GM18505 (cell line): ENCODE measurements around the gene TNK2.
A peak's percentile ranks its signal among the peaks of the same experiment; 100 is the strongest.

Source experiments
- ATAC-seq: cut with Tn5 transposase; IDR thresholded peaks from one replicate; pipeline ENCODE4 v1.9.1; 2021; ENCODE audit not compliant: unreplicated experiment
- POLR2A ChIP-seq: IDR thresholded peaks from 4 replicates; pipeline ENCODE4 v1.6.1; 2011; ENCODE audit warnings: borderline replicate concordance; ENCODE audit not compliant: insufficient read depth, insufficient read length; ENCODE audit errors: extremely low read depth

The TNK2 gene

DNA sequence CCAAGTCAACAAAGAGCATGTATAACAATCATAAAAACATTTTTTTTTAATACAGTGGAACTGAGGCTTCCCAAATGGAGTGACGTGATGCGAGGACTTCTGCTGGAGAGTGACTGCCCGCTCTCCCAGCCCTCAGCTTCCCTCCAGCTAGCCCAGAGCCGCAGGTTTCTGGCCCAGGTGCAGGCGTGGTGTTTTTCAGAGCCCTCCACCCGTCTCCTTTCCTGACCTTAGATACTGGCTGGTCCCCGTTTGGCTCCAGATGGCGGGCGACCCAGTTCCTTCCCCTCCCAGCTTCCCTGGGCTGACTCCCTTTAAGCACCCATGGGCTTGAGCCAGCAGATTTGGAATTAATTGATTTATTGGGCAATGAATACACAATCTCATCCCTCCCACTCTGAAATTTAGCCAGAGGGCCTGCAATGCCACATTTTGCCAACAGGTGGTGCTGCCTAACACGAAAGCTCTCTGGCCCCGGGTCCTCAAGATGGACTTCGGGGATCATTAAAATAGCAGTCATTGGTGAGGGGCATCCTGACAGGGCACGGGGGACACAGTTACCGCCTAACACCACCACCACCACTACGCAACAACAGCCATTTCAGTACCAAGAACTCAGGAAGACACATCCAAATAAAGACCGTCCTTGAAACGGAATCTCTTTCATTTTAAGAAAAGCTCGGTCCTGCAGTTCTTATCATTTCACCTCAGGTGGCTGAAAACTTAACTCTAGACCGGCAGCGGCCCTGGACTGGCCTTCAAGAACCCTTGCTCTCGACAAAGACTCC is 49.1 kb downstream of the TNK2 start:
- TF ChIP-seq POLR2A, result no peak
- no peak for ATAC-seq

GRCh38 chr3:195856410-195857084 is 51.8 kb downstream of the TNK2 start:
- no peak for ATAC-seq
- TF ChIP-seq POLR2A, result no peak

DNA sequence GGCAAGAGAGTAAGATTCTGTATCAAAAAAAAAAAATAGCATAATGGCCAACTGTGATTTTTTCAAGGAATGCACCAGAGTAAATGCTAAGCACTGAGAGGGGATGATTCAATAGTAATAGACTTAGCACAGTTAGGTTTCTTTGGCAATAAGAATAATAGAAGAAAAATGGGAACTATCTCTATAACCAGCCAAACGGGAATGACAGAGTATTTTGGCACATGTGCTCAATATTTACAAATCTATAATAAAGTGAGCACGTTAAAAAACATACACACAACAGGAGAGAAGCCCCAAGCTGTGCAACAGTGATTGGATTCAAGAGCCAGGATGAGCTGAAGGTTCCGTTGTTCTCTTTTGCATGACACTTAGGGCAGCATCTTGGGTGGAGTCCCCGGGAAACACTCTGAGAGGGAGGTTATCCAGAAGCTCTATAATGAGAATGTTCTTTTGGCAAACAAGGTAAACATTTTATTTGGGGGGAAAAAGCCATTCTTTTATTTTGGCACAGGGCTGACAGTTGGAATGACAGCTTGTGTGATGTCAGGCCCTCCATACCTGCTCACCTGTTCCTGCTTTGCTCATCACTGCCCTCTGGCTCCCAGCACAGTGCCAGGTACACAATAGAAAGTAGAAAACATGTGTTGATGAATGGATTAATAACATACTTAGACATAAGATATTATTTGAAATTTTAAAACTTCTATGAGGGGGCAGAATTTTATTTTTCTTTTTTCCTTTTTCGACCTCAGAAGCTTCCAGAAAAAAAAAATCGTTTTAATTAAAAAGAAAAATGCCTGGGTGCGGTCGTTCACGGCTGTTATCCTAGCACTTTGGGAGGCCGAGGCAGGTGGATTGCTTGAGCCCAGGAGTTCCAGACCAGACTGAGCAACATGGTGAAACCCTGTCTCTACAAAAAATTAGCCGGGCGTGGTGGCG is 52.6 kb downstream of the TNK2 start:
- TF ChIP-seq POLR2A, result no peak
- ATAC-seq, result no peak

DNA sequence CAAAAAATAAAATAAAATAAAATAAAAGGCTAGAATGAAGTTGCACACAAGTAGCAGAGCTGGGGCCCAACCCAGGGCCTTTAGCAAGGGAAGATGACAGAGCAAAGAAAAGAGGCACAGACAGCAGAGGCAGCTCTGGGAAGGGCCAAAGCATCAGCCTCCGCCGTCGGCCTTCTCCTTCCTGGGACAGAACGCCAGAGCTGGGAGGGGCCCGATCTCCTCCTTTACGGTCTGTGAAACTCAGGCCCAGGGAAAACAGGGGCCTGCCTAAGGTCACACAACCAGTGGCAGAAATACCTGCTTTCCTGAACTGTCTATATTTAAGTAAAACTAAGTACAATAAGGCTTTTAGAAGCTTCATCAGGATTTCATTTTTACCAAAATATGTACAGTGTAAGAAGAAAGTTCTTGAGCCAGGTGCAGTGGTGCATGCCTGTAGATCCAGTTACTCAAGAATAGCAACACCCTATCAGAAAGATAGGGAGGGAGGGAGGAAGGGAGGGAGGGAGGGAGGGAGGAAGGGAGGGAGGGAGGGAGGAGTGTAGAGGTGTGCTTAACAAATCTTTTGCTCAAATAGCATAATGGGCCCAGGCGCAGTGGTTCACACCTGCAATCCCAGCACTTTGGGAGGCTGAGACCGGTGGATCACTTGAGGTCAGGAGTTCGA is 53.6 kb downstream of the TNK2 start:
- no peak for ATAC-seq
- no peak for TF ChIP-seq POLR2A

DNA sequence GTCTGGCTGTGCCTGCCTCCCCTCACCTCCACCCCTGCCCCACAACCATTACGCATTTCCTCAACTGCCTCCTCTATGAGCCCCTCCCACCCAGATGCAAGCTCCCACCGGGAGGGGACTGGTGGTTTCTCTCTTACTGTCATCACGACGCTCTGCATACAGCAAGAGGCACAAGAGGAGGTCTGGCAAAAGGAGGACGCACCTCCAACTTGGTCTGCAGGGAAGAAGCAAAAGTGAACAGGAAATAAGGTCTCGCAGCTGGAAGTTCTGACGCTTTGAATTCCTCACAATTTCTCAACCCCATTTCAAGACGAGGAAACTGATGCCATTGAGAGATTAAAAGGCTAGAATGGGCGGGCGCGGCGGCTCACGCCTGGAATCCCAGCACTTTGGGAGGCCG is 54.4 kb downstream of the TNK2 start:
- TF ChIP-seq POLR2A, result no peak
- no peak for ATAC-seq

- no peak for ATAC-seq
- TF ChIP-seq POLR2A, result no peak
Measured at GRCh38 chr3:195853036-195853435, 55.3 kb downstream of the TNK2 start.

- ATAC-seq, result peak; percentile 84
- no peak for TF ChIP-seq POLR2A
Measured at GRCh38 chr3:195850857-195851543, 57.4 kb downstream of the TNK2 start.

DNA sequence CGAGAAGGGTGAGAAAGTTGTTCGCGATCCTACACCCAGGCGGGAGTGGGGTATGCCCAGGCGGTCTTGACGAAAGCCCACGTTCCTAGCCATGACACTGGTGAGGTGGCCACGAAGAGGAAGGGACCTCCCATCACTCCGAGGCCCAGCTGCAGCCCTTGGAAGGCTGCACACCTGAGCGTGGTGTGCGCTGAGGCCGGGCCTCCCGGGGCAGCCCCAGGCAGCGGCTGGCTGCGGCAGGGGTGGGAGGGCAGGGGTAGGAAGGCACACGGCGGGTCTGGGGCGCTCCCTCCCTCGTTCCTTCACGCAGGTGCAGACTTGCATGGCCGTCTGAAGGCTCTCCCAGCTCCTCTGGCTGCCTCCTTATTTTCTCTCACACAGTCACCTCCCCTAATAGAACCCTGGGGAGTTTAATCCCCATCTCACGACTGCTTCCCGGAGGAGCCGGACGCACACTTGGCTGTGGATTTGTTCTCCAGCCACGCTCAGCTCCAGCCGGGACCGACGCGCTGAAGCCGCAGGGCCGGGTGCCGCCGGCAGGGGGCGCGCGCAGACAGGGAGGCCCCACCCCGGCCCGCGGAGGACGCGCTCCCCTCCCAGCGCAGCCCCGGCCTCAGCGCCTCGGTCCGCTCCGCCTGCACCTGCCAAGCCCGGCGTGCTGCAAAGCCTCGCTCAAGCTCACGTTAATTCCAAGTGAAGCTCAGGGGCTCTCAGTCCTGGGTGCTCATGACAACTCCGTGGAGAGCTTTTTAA is 58.9 kb downstream of the TNK2 start:
- TF ChIP-seq POLR2A, result no peak
- ATAC-seq, result no peak

DNA sequence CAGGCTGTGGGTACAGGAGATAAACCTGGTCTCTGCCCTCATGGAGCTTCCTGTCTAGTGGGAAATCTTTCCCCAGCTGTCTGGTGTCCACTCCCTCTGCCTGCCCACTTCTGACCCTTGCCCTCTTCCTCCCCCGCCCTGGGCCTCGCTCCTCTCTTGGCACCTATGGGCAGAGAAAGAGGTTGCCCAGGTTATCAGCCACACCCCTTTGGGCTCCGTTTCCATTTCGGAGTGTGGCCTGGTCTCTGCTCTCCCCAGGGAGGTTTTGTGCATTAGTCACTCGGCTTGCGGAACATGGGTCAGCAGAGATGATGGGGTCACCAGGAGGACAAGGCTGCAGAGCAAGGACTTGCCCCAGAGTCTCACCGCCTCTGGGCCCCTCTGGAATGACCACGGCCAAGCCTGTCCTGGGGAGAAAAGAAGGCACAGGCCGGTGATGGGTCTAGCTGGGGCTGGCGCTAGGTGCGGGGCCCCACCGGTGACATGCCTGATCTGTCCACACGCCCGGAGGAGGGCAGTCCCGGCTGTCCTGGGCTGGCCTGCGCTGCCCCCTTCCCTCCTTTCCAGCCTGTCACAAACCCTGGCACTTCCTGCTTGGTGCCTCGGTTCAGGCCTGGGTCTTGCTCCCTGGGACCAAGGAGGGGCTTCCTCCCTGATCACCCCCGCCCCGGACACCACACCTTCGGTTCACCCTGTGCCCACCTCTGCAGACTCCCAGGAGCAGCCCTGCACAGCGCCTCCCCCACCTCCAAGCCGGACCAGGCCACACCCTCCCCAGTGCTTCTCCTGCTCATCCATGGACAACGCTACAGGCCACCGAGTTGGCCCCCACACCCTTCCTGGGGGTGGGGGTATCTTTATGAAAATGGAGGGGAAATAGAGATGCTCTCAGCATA is 61.0 kb downstream of the TNK2 start:
- ATAC-seq, result no peak
- no peak for TF ChIP-seq POLR2A

DNA sequence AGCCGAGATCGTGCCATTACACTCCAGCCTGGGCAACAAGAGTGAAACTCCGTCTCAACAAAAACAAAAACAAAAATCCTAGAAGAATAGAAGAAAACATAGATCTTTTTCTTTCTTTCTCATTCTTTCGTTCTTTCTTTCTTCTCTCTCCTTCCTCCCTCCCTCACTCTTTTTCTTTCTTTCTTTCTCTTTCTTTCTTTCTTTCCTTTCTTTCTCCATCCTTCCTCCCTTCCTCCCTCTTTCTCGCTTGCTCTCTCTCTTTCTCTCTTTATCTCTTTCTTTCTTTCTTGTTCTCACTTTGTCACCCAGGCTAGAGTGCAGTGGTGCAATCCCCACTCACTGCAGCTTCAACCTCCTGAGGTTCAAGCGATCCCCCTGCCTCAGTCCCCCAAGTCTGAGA is 62.9 kb downstream of the TNK2 start:
- TF ChIP-seq POLR2A, result no peak
- no peak for ATAC-seq

GRCh38 chr3:195844671-195845218 is 63.6 kb downstream of the TNK2 start:
- no peak for ATAC-seq
- no peak for TF ChIP-seq POLR2A
